HG03159 (cell line): Measurements from ENCODE around the gene CORO2A.
"Not testable (repeated sequence)": the region's sequence is repeated elsewhere in the genome, so short reads cannot be mapped to it uniquely, and the experiment has no call there.

ENCODE experiments used
- ATAC-seq: cut with Tn5 transposase; IDR thresholded peaks from one replicate; pipeline ENCODE4 v1.9.1; 2021; ENCODE audit warnings: mild to moderate bottlenecking, moderate library complexity; ENCODE audit not compliant: unreplicated experiment

Gene CORO2A

GRCh38 chr9:98118640-98119601, 73.5 kb downstream of the CORO2A start, which contains the start of gene TRIM14:
Gene TRIM14, minus strand, starts transcription at chr9:98119222. Its CDS starts 34 bp downstream, at chr9:98119188.
- ATAC-seq, result peak; percentile 61

- peak; percentile 56 for ATAC-seq
Observed at GRCh38 chr9:98117984-98118639, 74.3 kb downstream of the CORO2A start.

GRCh38 chr9:98117097-98117496, 75.3 kb downstream of the CORO2A start:
- not testable (repeated sequence) for ATAC-seq

GRCh38 chr9:98109052-98109451, 83.4 kb downstream of the CORO2A start:
- ATAC-seq, result no peak

GRCh38 chr9:98108531-98109031, 83.9 kb downstream of the CORO2A start:
- ATAC-seq, result peak; percentile 70

- ATAC-seq, result no peak
Observed at GRCh38 chr9:98107926-98108325, 84.5 kb downstream of the CORO2A start.

GRCh38 chr9:98105006-98105405, 87.4 kb downstream of the CORO2A start:
- ATAC-seq, result no peak

- ATAC-seq, result no peak
Observed at GRCh38 chr9:98104445-98104881, 88.0 kb downstream of the CORO2A start.

GRCh38 chr9:98101868-98102273, 90.6 kb downstream of the CORO2A start:
- peak; percentile 95 for ATAC-seq

GRCh38 chr9:98101416-98101815, 91.0 kb downstream of the CORO2A start:
- no peak for ATAC-seq

- ATAC-seq, result no peak
Observed at GRCh38 chr9:98100456-98100855, 92.0 kb downstream of the CORO2A start.

- no peak for ATAC-seq
Observed at GRCh38 chr9:98099898-98100297, 92.5 kb downstream of the CORO2A start.

GRCh38 chr9:98099346-98099745, 93.1 kb downstream of the CORO2A start:
- no peak for ATAC-seq

- ATAC-seq, result no peak
Observed at GRCh38 chr9:98097836-98098235, 94.6 kb downstream of the CORO2A start.

- no peak for ATAC-seq
Observed at GRCh38 chr9:98096091-98096490, 96.3 kb downstream of the CORO2A start.

GRCh38 chr9:98095401-98095800, 97.0 kb downstream of the CORO2A start:
- no peak for ATAC-seq

- ATAC-seq, result no peak
Observed at GRCh38 chr9:98094851-98095250, 97.6 kb downstream of the CORO2A start.

GRCh38 chr9:98094316-98094715, 98.1 kb downstream of the CORO2A start:
- ATAC-seq, result no peak

GRCh38 chr9:98092613-98092931, 99.9 kb downstream of the CORO2A start:
- ATAC-seq, result no peak

GRCh38 chr9:98091735-98092612, 100.5 kb downstream of the CORO2A start:
- ATAC-seq, result no peak

GRCh38 chr9:98090674-98091073, 101.8 kb downstream of the CORO2A start:
- not testable (repeated sequence) for ATAC-seq
